GM12878 (cell line): ENCODE measurements around the gene TBXAS1. TPM values are rescaled to one million over a fixed set of nuclear protein-coding genes. Genes with fewer than 3 reads are reported as not detected.

Experiments
- ATAC-seq: fragments of 200-7000 bp; cut with Tn5 transposase; 3 replicates; pipeline ENCODE4 v1.9.1; 2020; ENCODE audit warnings: mild to moderate bottlenecking, moderate library complexity
- BruUV-seq: library from RNA; stranded (reverse); fragments of 400-500 nt; replicated peaks from 2 replicates; lab custom pipeline; 2021; lab: Mats Ljungman, UMichigan
- CTCF ChIA-PET: fragments of 300-600 bp; sonication (Branson Sonifier 250); formaldehyde crosslinking; extraction: SDS; loops from one replicate; lab custom pipeline; 2021; ENCODE audit warnings: inconsistent platforms; lab: Yijun Ruan, JAX
- POLR2A ChIA-PET: fragments of 350-600 bp; formaldehyde crosslinking; extraction: SDS; loops from one replicate; lab custom pipeline; 2021; ENCODE audit warnings: inconsistent platforms; lab: Charles Lee
- RAD21 ChIA-PET: fragments of 300-600 bp; sonication (Branson Sonifier 250); formaldehyde crosslinking; loops from one replicate; lab custom pipeline; 2023; ENCODE audit warnings: antibody characterized with exemption; ENCODE audit not compliant: unreplicated experiment; lab: Charles Lee
- SMC1A ChIA-PET: fragments of 300-600 bp; sonication (Branson Sonifier 250); formaldehyde crosslinking; loops from one replicate; lab custom pipeline; 2023; ENCODE audit not compliant: unreplicated experiment, uncharacterized antibody; lab: Charles Lee
- DNase-seq: peaks from one replicate; pipeline ENCODE4 v3.0.0-alpha.2; 2011; ENCODE audit warnings: low read depth, low spot score
- FAIRE-seq: peaks from 3 replicates; lab custom pipeline; 2011; peaks lifted over from hg19 to GRCh38; lab: Jason Lieb, UNC
- H2AFZ ChIP-seq: 2 replicates; pipeline ENCODE4 v1.6.0; 2011; ENCODE audit warnings: low read depth, low read length, control low read depth; ENCODE audit not compliant: control insufficient read depth
- H3K27ac ChIP-seq: 2 replicates; pipeline ENCODE4 v1.5.1; 2011; ENCODE audit warnings: control low read depth; ENCODE audit not compliant: control insufficient read depth, insufficient read depth
- H3K27me3 ChIP-seq, 2 experiments: replicated peaks in 1 of 2; 2 replicates each; pipeline versions ENCODE4 v1.6.0 to v1.6.1; 2011; ENCODE audit warnings: low read length in 1 of 2; ENCODE audit not compliant: control insufficient read depth in 2 of 2, insufficient read depth in 2 of 2
- H3K36me3 ChIP-seq, 2 experiments: 2 replicates each; pipeline ENCODE4 v1.5.1; 2011; ENCODE audit warnings: low read length in 1 of 2; ENCODE audit not compliant: control insufficient read depth in 2 of 2, insufficient read depth in 2 of 2
- H3K4me1 ChIP-seq: 2 replicates; pipeline ENCODE4 v1.6.1; 2011; ENCODE audit warnings: mild to moderate bottlenecking, low read length, moderate library complexity, mixed read lengths; ENCODE audit not compliant: control insufficient read depth, insufficient read depth
- H3K4me2 ChIP-seq: 2 replicates; pipeline ENCODE4 v1.6.0; 2011; ENCODE audit warnings: control low read depth; ENCODE audit not compliant: control insufficient read depth, insufficient read depth
- H3K4me3 ChIP-seq: fragments of 200-600 bp; sonication (generic); 2 replicates; pipeline ENCODE4 v1.5.1; 2016
- H3K79me2 ChIP-seq: 2 replicates; pipeline ENCODE4 v1.6.0; 2011; ENCODE audit warnings: low read length; ENCODE audit not compliant: control insufficient read depth, insufficient read depth
- H3K9ac ChIP-seq: 2 replicates; pipeline ENCODE4 v1.8.0; 2011; ENCODE audit warnings: low read length, control low read depth, mixed read lengths; ENCODE audit not compliant: control insufficient read depth, insufficient read depth
- H3K9me3 ChIP-seq: replicated peaks from 3 replicates; pipeline ENCODE4 v1.5.1; 2011; ENCODE audit warnings: mild to moderate bottlenecking, low read length; ENCODE audit not compliant: control insufficient read depth, insufficient read depth
- H4K20me1 ChIP-seq: 2 replicates; pipeline ENCODE4 v1.6.0; 2011; ENCODE audit not compliant: control insufficient read depth, insufficient read depth
- CBFB ChIP-seq: IDR thresholded peaks from 2 replicates; pipeline ENCODE4 v1.6.1; 2016; ENCODE audit warnings: antibody characterized with exemption, low read depth
- CBX3 ChIP-seq: fragments of 200-600 bp; sonication (generic); IDR thresholded peaks from 2 replicates; pipeline ENCODE4 v1.6.1; 2016; ENCODE audit warnings: low read depth, borderline replicate concordance
- CBX5 ChIP-seq: sonication (generic); IDR thresholded peaks from 2 replicates; pipeline ENCODE4 v1.6.1; 2016; ENCODE audit warnings: low read depth, moderate library complexity, mild to moderate bottlenecking, inconsistent platforms
- CREM ChIP-seq: IDR thresholded peaks from 2 replicates; pipeline ENCODE4 v1.6.1; 2014; ENCODE audit warnings: antibody characterized with exemption, low read depth
- ETV6 ChIP-seq, 2 experiments: fragments of 450-650 bp in 1 of 2; IDR thresholded peaks in 1 of 2; conservative IDR thresholded peaks in 1 of 2; 2 replicates each; pipeline ENCODE4 v1.6.1; 2014; ENCODE audit warnings: antibody characterized with exemption in 1 of 2, borderline replicate concordance in 1 of 2, low read depth in 1 of 2, mild to moderate bottlenecking in 1 of 2, moderate library complexity in 1 of 2
- FOS ChIP-seq: IDR thresholded peaks from 3 replicates; pipeline ENCODE4 v1.6.1; 2011; ENCODE audit warnings: borderline replicate concordance; ENCODE audit not compliant: insufficient read length; ENCODE audit errors: extremely low read depth
- GATAD2B ChIP-seq: fragments of 450-650 bp; conservative IDR thresholded peaks from 2 replicates; pipeline ENCODE4 v1.6.1; 2017; ENCODE audit warnings: low read depth, mild to moderate bottlenecking, moderate library complexity
- HDAC2 ChIP-seq: fragments of 200-600 bp; sonication (generic); IDR thresholded peaks from 2 replicates; pipeline ENCODE4 v1.6.1; 2017
- HDAC6 ChIP-seq: fragments of 200-600 bp; sonication (generic); IDR thresholded peaks from one replicate; pipeline ENCODE4 v1.8.0; 2017; ENCODE audit warnings: antibody characterized with exemption; ENCODE audit not compliant: unreplicated experiment
- KAT2A ChIP-seq: conservative IDR thresholded peaks from 2 replicates; pipeline ENCODE4 v1.6.1; 2011; ENCODE audit warnings: low read depth, low read length; ENCODE audit not compliant: control insufficient read depth
- PAX8 ChIP-seq: fragments of 450-650 bp; IDR thresholded peaks from 2 replicates; pipeline ENCODE4 v1.6.1; 2017; ENCODE audit warnings: mild to moderate bottlenecking, moderate library complexity
- SIX5 ChIP-seq: IDR thresholded peaks from 2 replicates; pipeline ENCODE4 v1.6.1; 2011; ENCODE audit warnings: mild to moderate bottlenecking, low read depth, low read length, moderate library complexity; ENCODE audit not compliant: severe bottlenecking
- SMAD1 ChIP-seq: fragments of 450-650 bp; IDR thresholded peaks from 2 replicates; pipeline ENCODE4 v1.6.1; 2018; ENCODE audit warnings: mild to moderate bottlenecking, low read depth; ENCODE audit not compliant: partially characterized antibody
- SREBF2 ChIP-seq: IDR thresholded peaks from 2 replicates; pipeline ENCODE4 v1.6.1; 2012; ENCODE audit warnings: mild to moderate bottlenecking, low read length
- YBX1 ChIP-seq: fragments of 450-650 bp; IDR thresholded peaks from 2 replicates; pipeline ENCODE4 v1.6.1; 2016; ENCODE audit warnings: antibody characterized with exemption
- ZSCAN29 ChIP-seq: fragments of 450-650 bp; IDR thresholded peaks from 2 replicates; pipeline ENCODE4 v1.6.1; 2017; ENCODE audit warnings: mild to moderate bottlenecking, moderate library complexity
- WGBS: methylation state at CpG from one replicate; pipeline ENCODE4 v1.1.6; 2016; ENCODE audit warnings: low lambda C conversion rate; ENCODE audit not compliant: insufficient replicate concordance, insufficient coverage; ENCODE audit errors: missing lambda C conversion rate; 5-methylcytosine and 5-hydroxymethylcytosine counted together
- in situ Hi-C: fragments of 300-500 bp; cut with MboI; formaldehyde crosslinking; loops from 9 replicates; pipeline ENCODE4 v1.14.3; 2018; ENCODE audit warnings: mixed read lengths
- intact Hi-C: fragments of 100-400 bp; cut with micrococcal nuclease; formaldehyde crosslinking; loops from one replicate; pipeline ENCODE4 v1.14.2; 2022; ENCODE audit not compliant: unreplicated experiment
- polyA plus RNA-seq, 11 experiments: library from polyadenylated mRNA; depleted of rRNA in 4 of 11; unstranded in 6 of 11; stranded (reverse) in 5 of 11; fragments of >200 nt; fragmentation: Nextera tagmentation in 4 of 11; fragmentation: Illumina TruSeq in 1 of 11; extraction: Ambion mirVana in 4 of 11; extraction: Trizol in 1 of 11; gene quantifications; 1 replicate in 1 of 11; 2 replicates in 10 of 11; pipeline versions ENCODE4 v1.2.1 to v1.2.3, GENCODE V29; 2011 to 2016; ENCODE audit warnings: inconsistent platforms in 2 of 11, missing spikeins in 2 of 11, low read depth in 1 of 11
- total RNA-seq, 4 experiments: library from RNA; depleted of rRNA in 3 of 4; stranded (reverse); fragments of >200 nt in 3 of 4; fragmentation: Illumina TruSeq in 1 of 4; extraction: Trizol in 1 of 4; gene quantifications; 2 replicates each; pipeline versions ENCODE4 v1.2.1 to v1.2.3, GENCODE V29; 2013 to 2021
- TF ChIP-seq, protein P1 (sequence below): fragments of 450-650 bp; formaldehyde crosslinking; IDR thresholded peaks from 2 replicates; pipeline ENCODE4 v1.4.0; 2022; ENCODE audit warnings: mild to moderate bottlenecking, moderate library complexity
- TF ChIP-seq, protein P2 (sequence below): fragments of 450-650 bp; IDR thresholded peaks from 2 replicates; pipeline ENCODE4 v1.6.1; 2017; ENCODE audit warnings: borderline replicate concordance
- TF ChIP-seq, protein P3 (sequence below): fragments of 450-650 bp; IDR thresholded peaks from 2 replicates; pipeline ENCODE4 v1.6.1; 2016; ENCODE audit warnings: mild to moderate bottlenecking

Gene TBXAS1
- total and polyA plus RNA-seq, 10 of the 15 experiments (the other 5 are each of a cell fraction or from before 2014, with no cell fraction given) = 1.5 to 32.7 (median 16.3) TPM

DNA sequence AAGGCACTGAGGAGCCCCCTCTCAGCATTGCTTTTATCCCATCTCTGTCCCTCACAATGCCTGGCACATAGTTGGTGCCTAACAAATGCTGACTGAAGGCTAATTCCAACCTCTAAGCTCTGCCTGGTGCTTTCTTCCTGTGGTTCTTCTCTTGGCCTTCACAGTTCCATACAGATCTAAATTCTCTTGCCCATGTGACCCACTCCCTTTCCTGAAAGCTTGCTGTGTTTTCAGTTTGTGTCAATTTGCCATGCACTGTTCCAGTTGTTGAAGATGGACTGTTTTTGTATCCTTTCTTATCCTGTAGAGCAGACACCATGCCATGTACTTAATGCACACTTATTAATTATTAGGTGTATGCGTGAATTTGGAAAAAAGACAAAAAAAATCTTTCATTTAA is 9.2 kb downstream of the TBXAS1 start (continued):
- TF ChIP-seq SMAD1 (no peak), GATAD2B (no peak), FOS (no peak)

DNA sequence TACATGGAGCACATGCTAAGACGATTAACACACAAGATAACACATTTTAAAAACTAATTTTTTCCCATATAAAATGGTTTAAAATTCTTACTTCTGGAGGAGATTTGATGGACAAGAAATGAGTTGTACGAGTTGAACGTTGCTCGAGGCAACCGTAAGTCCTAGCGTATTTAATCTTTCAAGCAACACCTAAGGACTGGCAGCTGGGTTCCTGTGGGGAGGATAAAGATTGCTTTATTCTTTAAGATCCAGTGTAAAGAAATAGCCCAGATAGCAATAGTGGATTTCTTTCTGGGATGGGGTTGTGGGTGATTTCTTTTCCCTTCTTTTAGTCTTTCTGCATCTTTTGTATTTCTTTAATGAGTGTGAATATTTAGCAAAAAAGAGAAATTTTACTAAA is 9.8 kb downstream of the TBXAS1 start:
- no peaks in the 10 kb centered on the region for H3K27me3 ChIP-seq
- in situ Hi-C loops = no loop called here
- no peak overlapping the region for H2AFZ ChIP-seq
- WGBS = 97% methylated on average over 6 of the region's 6 CpGs
- no peaks in the 10 kb centered on the region; the same call in 1 of the 2 replicates for H3K79me2 ChIP-seq
- no peaks in the 10 kb centered on the region; the same call in 2 of the 3 replicates for H3K9me3 ChIP-seq
- no peaks in the 10 kb centered on the region for H4K20me1 ChIP-seq
- CTCF ChIA-PET = interaction anchor here (0.8 kb wide), 1 partner anchor 11 kb away, joined by 3 read pairs; no protein-coding TSS in a partner anchor
- H3K9ac ChIP-seq = no peak overlapping the region
- no peaks in the 10 kb centered on the region for H3K36me3 ChIP-seq
- DNase-seq (no peak), FAIRE-seq (no peak), ATAC-seq (no peak)
- no peak overlapping the region for H3K4me2 ChIP-seq
- BruUV-seq = no TSS peak
- H3K27ac ChIP-seq = no peak overlapping the region
- SMC1A ChIA-PET = interaction anchor here (1.6 kb wide), 1 partner anchor 13 kb away, joined by 3 read pairs; no protein-coding TSS in a partner anchor
- POLR2A ChIA-PET = interaction anchor here (0.7 kb wide), 1 partner anchor 408 kb away, joined by 6 read pairs; no protein-coding TSS in a partner anchor
- peaks cover 9% of the 10 kb centered on the region for H3K4me1 ChIP-seq
- RAD21 ChIA-PET = no interaction called here
- no peak overlapping the region for H3K4me3 ChIP-seq
- intact Hi-C loops = no loop called here
- TF ChIP-seq SIX5 = no peak
- no peak for TF ChIP-seq SMAD1
- no peak for TF ChIP-seq HDAC6
- TF ChIP-seq KAT2A = no peak
- TF ChIP-seq, protein P1, sequence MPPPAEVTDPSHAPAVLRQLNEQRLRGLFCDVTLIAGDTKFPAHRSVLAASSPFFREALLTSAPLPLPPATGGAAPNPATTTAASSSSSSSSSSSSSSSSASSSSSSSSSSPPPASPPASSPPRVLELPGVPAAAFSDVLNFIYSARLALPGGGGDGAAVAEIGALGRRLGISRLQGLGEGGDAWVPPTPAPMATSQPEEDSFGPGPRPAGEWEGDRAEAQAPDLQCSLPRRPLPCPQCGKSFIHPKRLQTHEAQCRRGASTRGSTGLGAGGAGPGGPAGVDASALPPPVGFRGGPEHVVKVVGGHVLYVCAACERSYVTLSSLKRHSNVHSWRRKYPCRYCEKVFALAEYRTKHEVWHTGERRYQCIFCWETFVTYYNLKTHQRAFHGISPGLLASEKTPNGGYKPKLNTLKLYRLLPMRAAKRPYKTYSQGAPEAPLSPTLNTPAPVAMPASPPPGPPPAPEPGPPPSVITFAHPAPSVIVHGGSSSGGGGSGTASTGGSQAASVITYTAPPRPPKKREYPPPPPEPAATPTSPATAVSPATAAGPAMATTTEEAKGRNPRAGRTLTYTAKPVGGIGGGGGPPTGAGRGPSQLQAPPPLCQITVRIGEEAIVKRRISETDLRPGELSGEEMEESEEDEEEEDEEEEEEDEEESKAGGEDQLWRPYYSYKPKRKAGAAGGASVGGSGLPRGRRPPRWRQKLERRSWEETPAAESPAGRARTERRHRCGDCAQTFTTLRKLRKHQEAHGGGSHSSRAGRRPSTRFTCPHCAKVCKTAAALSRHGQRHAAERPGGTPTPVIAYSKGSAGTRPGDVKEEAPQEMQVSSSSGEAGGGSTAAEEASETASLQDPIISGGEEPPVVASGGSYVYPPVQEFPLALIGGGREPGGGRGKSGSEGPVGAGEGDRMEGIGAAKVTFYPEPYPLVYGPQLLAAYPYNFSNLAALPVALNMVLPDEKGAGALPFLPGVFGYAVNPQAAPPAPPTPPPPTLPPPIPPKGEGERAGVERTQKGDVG (CRISPR knock-in tag) = no peak
- no peak for TF ChIP-seq ETV6 (conservative IDR thresholded peaks at IDR 0.05 in 1 of 2, IDR thresholded peaks at IDR 0.05 in 1 of 2; ENCODE audit: borderline replicate concordance in 1 of 2, low read depth in 1 of 2)
- TF ChIP-seq ZSCAN29 = no peak
- TF ChIP-seq, protein P2, sequence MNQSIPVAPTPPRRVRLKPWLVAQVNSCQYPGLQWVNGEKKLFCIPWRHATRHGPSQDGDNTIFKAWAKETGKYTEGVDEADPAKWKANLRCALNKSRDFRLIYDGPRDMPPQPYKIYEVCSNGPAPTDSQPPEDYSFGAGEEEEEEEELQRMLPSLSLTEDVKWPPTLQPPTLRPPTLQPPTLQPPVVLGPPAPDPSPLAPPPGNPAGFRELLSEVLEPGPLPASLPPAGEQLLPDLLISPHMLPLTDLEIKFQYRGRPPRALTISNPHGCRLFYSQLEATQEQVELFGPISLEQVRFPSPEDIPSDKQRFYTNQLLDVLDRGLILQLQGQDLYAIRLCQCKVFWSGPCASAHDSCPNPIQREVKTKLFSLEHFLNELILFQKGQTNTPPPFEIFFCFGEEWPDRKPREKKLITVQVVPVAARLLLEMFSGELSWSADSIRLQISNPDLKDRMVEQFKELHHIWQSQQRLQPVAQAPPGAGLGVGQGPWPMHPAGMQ = no peak
- TF ChIP-seq CREM = no peak
- TF ChIP-seq, protein P3, sequence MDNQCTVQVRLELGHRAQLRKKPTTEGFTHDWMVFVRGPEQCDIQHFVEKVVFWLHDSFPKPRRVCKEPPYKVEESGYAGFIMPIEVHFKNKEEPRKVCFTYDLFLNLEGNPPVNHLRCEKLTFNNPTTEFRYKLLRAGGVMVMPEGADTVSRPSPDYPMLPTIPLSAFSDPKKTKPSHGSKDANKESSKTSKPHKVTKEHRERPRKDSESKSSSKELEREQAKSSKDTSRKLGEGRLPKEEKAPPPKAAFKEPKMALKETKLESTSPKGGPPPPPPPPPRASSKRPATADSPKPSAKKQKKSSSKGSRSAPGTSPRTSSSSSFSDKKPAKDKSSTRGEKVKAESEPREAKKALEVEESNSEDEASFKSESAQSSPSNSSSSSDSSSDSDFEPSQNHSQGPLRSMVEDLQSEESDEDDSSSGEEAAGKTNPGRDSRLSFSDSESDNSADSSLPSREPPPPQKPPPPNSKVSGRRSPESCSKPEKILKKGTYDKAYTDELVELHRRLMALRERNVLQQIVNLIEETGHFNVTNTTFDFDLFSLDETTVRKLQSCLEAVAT = no peak
- TF ChIP-seq CBX3 = no peak
- TF ChIP-seq SREBF2 = no peak
- TF ChIP-seq CBX5 = no peak
- no peak for TF ChIP-seq YBX1
- TF ChIP-seq PAX8 = no peak
- TF ChIP-seq HDAC2 = no peak
- no peak for TF ChIP-seq CBFB
